Vagina (tissue), 2 donors: ENCODE results near the gene SORCS1.

Source experiments
- POLR2AphosphoS5 ChIP-seq, 2 donors: sonication (generic); formaldehyde crosslinking; IDR thresholded peaks; one replicate each; pipeline ENCODE4 v1.9.0; 2017; ENCODE audit warnings: antibody characterized with exemption in 2 of 2, mild to moderate bottlenecking in 2 of 2, low read depth in 1 of 2; ENCODE audit not compliant: insufficient read depth in 1 of 2
- TF ChIP-seq, protein P1 (sequence below), 3 experiments: fragments of 450-650 bp in 2 of 3; fragments of 200-600 bp in 1 of 3; sonication (generic) in 1 of 3; IDR thresholded peaks; one replicate each; pipeline ENCODE4 v1.5.1; 2017 to 2019; ENCODE audit warnings: antibody characterized with exemption in 3 of 3, mild to moderate bottlenecking in 2 of 3, moderate library complexity in 2 of 3

DNA sequence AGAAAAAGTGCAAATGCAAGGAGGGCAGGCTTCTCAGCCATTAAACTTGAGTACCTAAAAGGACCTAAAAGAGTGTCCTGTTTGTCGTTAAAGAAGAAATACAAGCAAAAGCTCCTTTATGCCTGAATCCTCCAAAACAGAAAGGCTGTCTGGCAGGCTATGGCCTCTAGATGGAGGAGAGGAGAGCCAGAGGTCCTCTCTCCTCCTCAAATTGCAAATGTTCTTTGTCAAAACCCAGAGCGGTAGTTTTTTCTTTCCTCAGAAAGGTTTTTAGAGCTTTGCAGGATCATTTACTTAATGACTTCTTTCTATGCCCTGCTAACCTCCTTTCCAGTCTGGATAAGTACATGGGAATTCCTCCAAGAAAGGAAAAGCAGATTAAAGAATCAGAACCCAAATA is 1.9 kb upstream of the SORCS1 start:
- TF ChIP-seq POLR2AphosphoS5 (IDR thresholded peaks at IDR 0.05; ENCODE audit: insufficient read depth in 1 of 2, low read depth in 1 of 2) = no peak
- TF ChIP-seq, protein P1, sequence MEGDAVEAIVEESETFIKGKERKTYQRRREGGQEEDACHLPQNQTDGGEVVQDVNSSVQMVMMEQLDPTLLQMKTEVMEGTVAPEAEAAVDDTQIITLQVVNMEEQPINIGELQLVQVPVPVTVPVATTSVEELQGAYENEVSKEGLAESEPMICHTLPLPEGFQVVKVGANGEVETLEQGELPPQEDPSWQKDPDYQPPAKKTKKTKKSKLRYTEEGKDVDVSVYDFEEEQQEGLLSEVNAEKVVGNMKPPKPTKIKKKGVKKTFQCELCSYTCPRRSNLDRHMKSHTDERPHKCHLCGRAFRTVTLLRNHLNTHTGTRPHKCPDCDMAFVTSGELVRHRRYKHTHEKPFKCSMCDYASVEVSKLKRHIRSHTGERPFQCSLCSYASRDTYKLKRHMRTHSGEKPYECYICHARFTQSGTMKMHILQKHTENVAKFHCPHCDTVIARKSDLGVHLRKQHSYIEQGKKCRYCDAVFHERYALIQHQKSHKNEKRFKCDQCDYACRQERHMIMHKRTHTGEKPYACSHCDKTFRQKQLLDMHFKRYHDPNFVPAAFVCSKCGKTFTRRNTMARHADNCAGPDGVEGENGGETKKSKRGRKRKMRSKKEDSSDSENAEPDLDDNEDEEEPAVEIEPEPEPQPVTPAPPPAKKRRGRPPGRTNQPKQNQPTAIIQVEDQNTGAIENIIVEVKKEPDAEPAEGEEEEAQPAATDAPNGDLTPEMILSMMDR (IDR thresholded peaks at IDR 0.05) = no peak
